Measurements from ENCODE around the gene SHQ1. TPM values are rescaled to one million over a fixed set of nuclear protein-coding genes. Genes with fewer than 3 reads are reported as not detected.

SHQ1 gene
- total RNA-seq, 4 donors from 2014 or later: 11.0 to 105 (median 13.4) TPM

GRCh38 chr3:72766866-72767265 lies 81.4 kb downstream of the SHQ1 start:
- no peaks in the 10 kb centered on the region for H3K36me3 ChIP-seq

GRCh38 chr3:72763751-72764440 lies 84.3 kb downstream of the SHQ1 start:
- no peaks in the 10 kb centered on the region for H3K9me3 ChIP-seq
- H3K27me3 ChIP-seq: no peaks in the 10 kb centered on the region
- DNase-seq: no peak
- no peak overlapping the region for H3K27ac ChIP-seq
- H3K4me3 ChIP-seq: no peak overlapping the region
- TF ChIP-seq POLR2A (IDR thresholded peaks at IDR 0.05): no peak
- no peak for TF ChIP-seq CTCF (IDR thresholded peaks at IDR 0.05)
- no peaks in the 10 kb centered on the region for H3K36me3 ChIP-seq
- no peaks in the 10 kb centered on the region for H3K4me1 ChIP-seq

More at GRCh38 chr3:72766866-72767265, 81.4 kb downstream of the SHQ1 start:
- no peak overlapping the region for H3K27ac ChIP-seq
- H3K9me3 ChIP-seq: no peaks in the 10 kb centered on the region
- no peak overlapping the region for H3K4me3 ChIP-seq
- TF ChIP-seq CTCF (IDR thresholded peaks at IDR 0.05) (no peak), POLR2A (IDR thresholded peaks at IDR 0.05) (no peak)
- no peaks in the 10 kb centered on the region for H3K4me1 ChIP-seq
- H3K27me3 ChIP-seq: no peaks in the 10 kb centered on the region
- no peak for DNase-seq

GRCh38 chr3:72761410-72761809 lies 86.8 kb downstream of the SHQ1 start:
- Histone ChIP-seq H3K27me3 (no peaks in the 10 kb centered on the region), H3K9me3 (no peaks in the 10 kb centered on the region), H3K36me3 (no peaks in the 10 kb centered on the region), H3K4me1 (peaks cover 0 to 4% (median 2%) of the 10 kb centered on the region in 4 donors), H3K4me3 (no peak overlapping the region), H3K27ac (no peak overlapping the region)
- no peak for TF ChIP-seq POLR2A (IDR thresholded peaks at IDR 0.05)
- no peak for TF ChIP-seq CTCF (IDR thresholded peaks at IDR 0.05)
- no peak for DNase-seq

- Histone ChIP-seq H3K36me3 (no peaks in the 10 kb centered on the region), H3K27me3 (no peaks in the 10 kb centered on the region), H3K27ac (no peak overlapping the region), H3K4me3 (no peak overlapping the region), H3K9me3 (no peaks in the 10 kb centered on the region), H3K4me1 (peaks cover 0 to 6% (median 4%) of the 10 kb centered on the region in 4 donors)
- TF ChIP-seq POLR2A (IDR thresholded peaks at IDR 0.05) (no peak), CTCF (IDR thresholded peaks at IDR 0.05) (no peak)
- no peak for DNase-seq
Measured at GRCh38 chr3:72760225-72760624, 88.0 kb downstream of the SHQ1 start.

- H3K9me3 ChIP-seq: no peaks in the 10 kb centered on the region
- TF ChIP-seq CTCF (IDR thresholded peaks at IDR 0.05): no peak
- no peak for TF ChIP-seq POLR2A (IDR thresholded peaks at IDR 0.05)
- H3K27me3 ChIP-seq: no peaks in the 10 kb centered on the region
- H3K36me3 ChIP-seq: no peaks in the 10 kb centered on the region
- peak in 2 of 3 donors; percentile 54 to 67 for DNase-seq
- peaks cover 0 to 10% (median 4%) of the 10 kb centered on the region in 4 donors for H3K4me1 ChIP-seq
- H3K4me3 ChIP-seq: no peak overlapping the region
- peak overlapping the region in 1 of 4 donors; percentile 8 for H3K27ac ChIP-seq
Measured at GRCh38 chr3:72756900-72757299, 91.3 kb downstream of the SHQ1 start.
